ENCODE measurements around the gene RNF114. TPM values are rescaled to one million over a fixed set of nuclear protein-coding genes. Genes with fewer than 3 reads are reported as not detected.
A peak's percentile ranks its signal among the peaks of the same experiment; 100 is the strongest.
"Not testable (repeated sequence)": the region's sequence is repeated elsewhere in the genome, so short reads cannot be mapped to it uniquely, and the experiment has no call there.

Gene RNF114
- total RNA-seq, 4 donors from 2014 or later, result 132 to 279 (median 179) TPM

GRCh38 chr20:49892260-49892659 is 43.9 kb upstream of the RNF114 start:
- peaks cover 0 to 5% of the 10 kb centered on the region in 2 donors for H3K36me3 ChIP-seq
- peaks cover 30 to 49% of the 10 kb centered on the region in 2 donors for H3K4me1 ChIP-seq
- H3K27ac ChIP-seq, result no peak overlapping the region
- H3K4me3 ChIP-seq (replicated peaks in 1 of 3), result no peak overlapping the region
- WGBS, 2 donors, result 77 to 90% methylated on average over 9 of the region's 9 CpGs
- H3K9me3 ChIP-seq, result no peaks in the 10 kb centered on the region
- TF ChIP-seq CTCF (IDR thresholded peaks at IDR 0.05), result no peak
- TF ChIP-seq POLR2A (IDR thresholded peaks at IDR 0.05), result no peak
- no peaks in the 10 kb centered on the region for H3K27me3 ChIP-seq
- no peak for DNase-seq
- intact Hi-C loops (cut with DNase I), result no loop called here

- 51 to 69% methylated on average over 11 of the region's 11 CpGs for WGBS, 2 donors
- Histone ChIP-seq H3K27me3 (no peaks in the 10 kb centered on the region), H3K27ac (no peak overlapping the region), H3K36me3 (peaks cover 0 to 4% of the 10 kb centered on the region in 2 donors), H3K9me3 (no peaks in the 10 kb centered on the region), H3K4me3 (replicated peaks in 1 of 3) (no peak overlapping the region), H3K4me1 (peaks cover 30 to 44% of the 10 kb centered on the region in 2 donors)
- no peak for TF ChIP-seq CTCF (IDR thresholded peaks at IDR 0.05)
- TF ChIP-seq POLR2A (IDR thresholded peaks at IDR 0.05), result no peak
- intact Hi-C loops (cut with DNase I), result no loop called here
- DNase-seq, result no peak
These were observed 43.4 kb upstream of the RNF114 start for GRCh38 chr20:49892817-49893216.

GRCh38 chr20:49893242-49894072 is 42.7 kb upstream of the RNF114 start:
- no peak for TF ChIP-seq POLR2A (IDR thresholded peaks at IDR 0.05)
- no peak for TF ChIP-seq CTCF (IDR thresholded peaks at IDR 0.05)
- intact Hi-C loops (cut with DNase I), result no loop called here
- Histone ChIP-seq H3K9me3 (no peaks in the 10 kb centered on the region), H3K36me3 (no peaks in the 10 kb centered on the region), H3K27ac (peak overlapping the region in 2 of 3 donors; percentile 37 to 67), H3K27me3 (no peaks in the 10 kb centered on the region), H3K4me1 (peaks cover 30 to 38% of the 10 kb centered on the region in 2 donors), H3K4me3 (replicated peaks in 1 of 3) (no peak overlapping the region)
- WGBS, 2 donors, result 74 to 81% methylated on average over 11 to 12 of the region's 12 CpGs
- no peak for DNase-seq

GRCh38 chr20:49894073-49894470 is 42.1 kb upstream of the RNF114 start:
- H3K4me1 ChIP-seq, result peaks cover 29 to 33% of the 10 kb centered on the region in 2 donors
- no peaks in the 10 kb centered on the region for H3K9me3 ChIP-seq
- intact Hi-C loops (cut with DNase I), result no loop called here
- WGBS, 2 donors, result 61 to 64% methylated on average over 6 of the region's 6 CpGs
- no peak overlapping the region for H3K4me3 ChIP-seq (replicated peaks in 1 of 3)
- H3K27ac ChIP-seq, result peak overlapping the region in 2 of 3 donors; percentile 37 to 67
- TF ChIP-seq POLR2A (IDR thresholded peaks at IDR 0.05) (no peak), CTCF (IDR thresholded peaks at IDR 0.05) (no peak)
- H3K27me3 ChIP-seq, result no peaks in the 10 kb centered on the region
- no peaks in the 10 kb centered on the region for H3K36me3 ChIP-seq
- peak in 1 of 2 donors; percentile 47 for DNase-seq

- 94 to 98% methylated on average over 7 of the region's 7 CpGs for WGBS, 2 donors
- intact Hi-C loops (cut with DNase I); DNase-seq; H3K36me3 ChIP-seq; H3K9me3 ChIP-seq; H3K27me3 ChIP-seq; H3K4me3 ChIP-seq (replicated peaks in 1 of 3): not testable (repeated sequence)
- Histone ChIP-seq H3K27ac (peak overlapping the region in 1 of 3 donors; percentile 50), H3K4me1 (peaks cover 20 to 28% of the 10 kb centered on the region in 2 donors)
These were observed 40.6 kb upstream of the RNF114 start for GRCh38 chr20:49895474-49896093.

All from thyroid gland (tissue), 4 donors.